GM19043 (cell line): ENCODE measurements around the gene INTS15.
"Not testable (repeated sequence)": the region's sequence is repeated elsewhere in the genome, so short reads cannot be mapped to it uniquely, and the experiment has no call there.

Experiments
- ATAC-seq: cut with Tn5 transposase; IDR thresholded peaks from one replicate; pipeline ENCODE4 v1.9.1; 2021; ENCODE audit warnings: low read depth; ENCODE audit not compliant: unreplicated experiment

INTS15 gene

GRCh38 chr7:6576867-6577368, 12.9 kb upstream of the INTS15 start:
- ATAC-seq: not testable (repeated sequence)

DNA sequence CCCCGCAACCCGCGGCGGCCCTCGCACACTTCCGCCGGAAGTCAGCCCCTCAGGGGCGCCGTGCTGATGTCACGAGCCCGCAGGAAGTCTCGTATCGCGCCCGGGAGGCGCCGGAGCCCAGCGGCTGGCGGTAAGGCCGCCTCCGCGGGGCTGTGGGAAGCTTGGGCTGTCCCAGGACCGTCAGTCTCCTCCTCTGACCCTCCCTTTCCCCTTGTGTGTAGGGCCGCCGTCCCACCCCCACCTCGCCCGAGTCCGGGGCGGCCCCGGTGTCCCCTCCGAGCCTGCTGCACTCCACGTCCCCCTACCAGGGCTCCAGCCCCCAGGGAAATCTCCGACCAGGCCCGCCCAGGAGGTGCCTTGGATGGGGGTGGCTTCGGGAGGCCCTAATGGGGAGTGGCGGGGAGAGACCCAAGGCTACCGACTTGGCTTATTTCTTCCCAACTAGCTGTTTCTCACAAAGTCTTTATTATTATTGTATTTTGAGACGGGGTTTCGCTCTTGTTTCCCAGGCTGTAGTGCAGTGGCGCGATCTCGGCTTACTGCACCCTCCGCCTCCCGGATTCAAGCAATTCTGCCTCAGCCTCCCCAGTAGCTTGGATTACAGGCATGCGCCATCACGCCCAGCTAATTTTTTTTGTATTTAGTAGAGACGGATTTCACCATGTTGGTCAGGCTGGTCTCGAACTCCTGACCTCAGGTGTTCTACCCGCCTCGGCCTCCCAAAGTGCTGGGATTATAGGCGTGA, 12.3 kb upstream of the INTS15 start, which contains the start of gene ZDHHC4:
Gene ZDHHC4, plus strand, starts transcription at position 86 of the 745 bp plus-strand sequence. CDS start 3,108 bp downstream, outside the sequence.
- peak; percentile 97 for ATAC-seq

DNA sequence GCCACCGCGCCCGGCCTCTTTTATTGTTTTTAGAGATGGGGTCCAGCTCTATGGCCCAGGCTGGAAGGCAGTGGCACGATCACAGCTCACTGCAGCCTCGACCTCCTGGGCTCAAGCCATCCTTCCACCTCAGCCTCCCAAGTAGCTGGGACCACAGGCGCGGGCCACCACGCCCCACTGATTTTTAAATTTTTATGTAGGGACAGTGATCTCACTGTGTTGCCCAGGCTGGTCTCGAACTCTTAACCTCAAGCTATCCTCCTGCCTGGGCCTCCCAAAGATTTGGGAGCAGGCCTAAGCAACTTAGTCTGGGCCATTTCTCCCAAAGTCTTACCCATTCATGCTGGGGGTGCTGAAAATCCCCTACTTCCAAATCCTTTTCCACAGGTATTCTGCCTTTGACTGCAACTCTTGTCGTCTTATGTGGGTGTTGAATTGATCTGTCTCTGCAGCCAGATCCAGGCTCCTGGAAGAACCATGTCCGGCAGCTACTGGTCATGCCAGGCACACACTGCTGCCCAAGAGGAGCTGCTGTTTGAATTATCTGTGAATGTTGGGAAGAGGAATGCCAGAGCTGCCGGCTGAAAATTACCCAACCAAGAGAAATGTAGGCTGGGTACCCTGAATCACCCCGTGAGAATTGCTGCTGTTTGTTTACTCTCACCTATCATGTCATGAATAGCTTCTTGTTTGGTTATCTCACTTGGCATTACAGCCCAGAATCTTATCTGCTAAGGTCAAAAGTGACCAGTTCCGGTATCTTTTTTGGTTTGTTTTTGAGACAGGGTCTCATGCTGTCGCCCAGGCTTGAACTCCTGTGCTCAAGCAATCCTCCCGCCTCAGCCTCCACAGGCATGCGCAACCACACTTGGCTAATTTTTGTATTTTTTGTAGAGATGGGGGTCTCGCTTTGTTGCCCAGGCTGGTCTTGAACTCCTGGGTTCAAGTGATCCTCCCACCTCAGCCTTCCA, 11.4 kb upstream of the INTS15 start:
- ATAC-seq: no peak

GRCh38 chr7:6579446-6579845, 10.4 kb upstream of the INTS15 start:
- ATAC-seq: no peak

GRCh38 chr7:6585746-6586432, 3.9 kb upstream of the INTS15 start:
- not testable (repeated sequence) for ATAC-seq

DNA sequence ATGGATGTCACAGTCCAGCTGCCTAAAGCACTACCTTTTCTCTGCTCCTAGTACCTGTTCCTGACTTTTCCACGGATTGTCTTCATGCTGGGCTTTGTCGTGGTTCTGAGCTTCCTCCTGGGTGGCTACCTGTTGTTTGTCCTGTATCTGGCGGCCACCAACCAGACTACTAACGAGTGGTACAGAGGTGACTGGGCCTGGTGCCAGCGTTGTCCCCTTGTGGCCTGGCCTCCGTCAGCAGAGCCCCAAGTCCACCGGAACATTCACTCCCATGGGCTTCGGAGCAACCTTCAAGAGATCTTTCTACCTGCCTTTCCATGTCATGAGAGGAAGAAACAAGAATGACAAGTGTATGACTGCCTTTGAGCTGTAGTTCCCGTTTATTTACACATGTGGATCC, 1.3 kb upstream of the INTS15 start:
- ATAC-seq: no peak

DNA sequence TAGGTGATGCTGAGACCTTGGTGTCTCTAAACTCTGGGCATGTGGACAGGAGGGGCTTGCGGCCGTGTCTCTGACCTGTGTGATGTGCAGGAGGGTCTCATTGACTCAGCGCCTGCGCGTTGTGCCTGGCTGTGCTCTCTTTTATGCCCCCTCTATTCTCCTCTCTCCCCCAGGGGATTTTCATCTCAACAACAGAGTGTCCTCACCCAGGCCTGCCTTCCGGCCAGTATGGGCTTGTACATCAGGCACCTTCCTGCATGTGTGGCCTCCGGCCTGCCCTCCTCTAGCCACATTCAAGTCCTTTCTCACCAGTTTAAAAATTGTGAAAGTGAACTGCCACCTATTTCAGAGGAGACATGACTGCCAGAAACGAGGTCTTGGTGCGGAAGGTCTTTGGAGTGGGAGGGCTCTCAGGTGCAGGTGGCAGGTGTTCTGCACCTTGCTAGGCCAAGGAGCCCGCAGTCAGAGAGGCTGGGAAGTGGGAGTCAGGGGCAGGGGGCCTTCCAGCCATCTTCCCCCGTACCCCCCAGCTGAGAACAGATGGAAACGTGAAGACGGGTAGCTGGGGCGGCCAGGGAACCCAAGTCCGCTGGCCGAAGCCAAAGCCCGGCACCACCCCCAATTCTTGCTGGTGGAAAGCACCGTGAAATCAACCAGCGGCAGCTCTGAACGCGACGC, 531 bp upstream of the INTS15 start:
- no peak for ATAC-seq

DNA sequence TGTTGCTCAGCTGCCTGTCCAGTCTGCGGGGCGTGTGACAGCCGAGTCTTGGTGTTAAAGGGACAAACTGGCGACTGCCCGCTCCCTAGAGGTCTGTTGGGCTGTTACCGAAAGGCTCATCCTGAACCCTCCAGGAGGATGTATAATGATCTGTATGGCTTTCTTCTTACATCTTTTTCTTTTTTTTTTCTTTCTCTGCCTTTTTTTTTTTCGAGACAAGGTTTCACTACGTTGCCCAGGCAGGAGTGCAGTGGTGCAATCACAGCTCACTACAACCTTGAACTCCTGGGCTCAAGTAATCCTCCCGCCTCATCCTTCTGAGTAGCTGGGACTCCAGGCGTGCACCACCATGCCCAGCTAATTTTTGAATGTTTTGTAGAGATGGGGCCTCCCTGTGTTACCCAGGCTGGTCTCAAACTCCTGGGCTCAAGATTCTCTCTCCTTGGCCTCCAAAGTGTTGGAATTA, 857 bp downstream of the INTS15 start:
- no peak for ATAC-seq

DNA sequence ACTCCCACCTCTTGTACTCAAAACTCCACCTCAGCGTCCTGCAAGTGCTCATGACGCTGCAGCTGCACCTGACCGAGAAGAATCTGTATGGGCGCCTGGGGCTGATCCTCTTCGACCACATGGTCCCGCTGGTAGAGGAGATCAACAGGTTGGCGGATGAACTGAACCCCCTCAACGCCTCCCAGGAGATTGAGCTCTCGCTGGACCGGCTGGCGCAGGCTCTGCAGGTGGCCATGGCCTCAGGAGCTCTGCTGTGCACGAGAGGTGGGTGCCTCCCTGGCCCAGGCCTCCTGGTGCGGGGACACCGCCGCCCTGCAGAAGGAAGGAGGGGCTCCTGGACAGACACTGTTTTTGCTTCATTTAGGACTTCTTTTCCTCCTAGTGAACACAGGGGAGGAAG, 10.3 kb downstream of the INTS15 start:
- ATAC-seq: no peak

DNA sequence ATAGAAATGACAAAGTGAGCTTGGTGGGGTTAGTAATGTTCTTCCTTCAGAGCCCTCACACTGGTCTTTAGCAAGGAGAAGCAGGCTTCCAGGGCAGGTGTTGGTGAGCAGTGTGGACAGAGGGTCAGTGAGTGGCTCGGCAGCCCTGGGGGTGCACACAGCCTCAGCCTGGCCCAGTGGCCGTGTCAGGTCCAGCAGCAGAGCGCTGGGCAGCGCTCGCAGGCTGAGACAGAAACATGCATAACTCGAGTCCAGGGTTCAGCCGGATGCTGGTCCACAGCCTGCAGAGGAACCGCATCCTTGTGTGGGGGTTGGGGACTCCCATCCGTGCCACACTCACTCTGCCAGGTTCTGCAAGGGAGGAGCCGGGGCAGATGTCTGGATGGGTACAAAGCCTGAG, 14.6 kb downstream of the INTS15 start:
- no peak for ATAC-seq

GRCh38 chr7:6606866-6607583, 17.2 kb downstream of the INTS15 start:
- no peak for ATAC-seq

GRCh38 chr7:6607651-6608051, 17.8 kb downstream of the INTS15 start:
- ATAC-seq: no peak

- ATAC-seq: no peak
Observed at GRCh38 chr7:6608081-6608480, 18.3 kb downstream of the INTS15 start.

DNA sequence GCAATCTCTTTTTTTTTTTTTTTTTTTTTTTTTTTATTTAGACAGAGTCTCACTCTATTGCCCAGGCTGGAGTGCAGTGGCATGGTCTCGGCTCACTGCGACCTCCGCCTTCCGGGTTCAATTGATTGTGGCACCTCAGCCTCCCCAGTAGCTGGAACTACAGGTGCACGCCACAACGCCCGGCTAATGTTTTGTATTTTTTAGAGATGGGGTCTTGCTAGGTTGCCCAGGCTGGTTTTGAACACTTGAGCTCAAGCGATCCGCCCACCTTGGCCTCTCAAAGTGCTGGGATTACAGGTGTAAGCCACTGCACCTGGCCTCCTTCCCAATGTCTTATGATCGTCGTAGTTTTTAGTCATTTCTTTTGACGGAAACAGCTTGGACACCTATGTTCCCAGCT, 19.0 kb downstream of the INTS15 start:
- ATAC-seq: no peak

DNA sequence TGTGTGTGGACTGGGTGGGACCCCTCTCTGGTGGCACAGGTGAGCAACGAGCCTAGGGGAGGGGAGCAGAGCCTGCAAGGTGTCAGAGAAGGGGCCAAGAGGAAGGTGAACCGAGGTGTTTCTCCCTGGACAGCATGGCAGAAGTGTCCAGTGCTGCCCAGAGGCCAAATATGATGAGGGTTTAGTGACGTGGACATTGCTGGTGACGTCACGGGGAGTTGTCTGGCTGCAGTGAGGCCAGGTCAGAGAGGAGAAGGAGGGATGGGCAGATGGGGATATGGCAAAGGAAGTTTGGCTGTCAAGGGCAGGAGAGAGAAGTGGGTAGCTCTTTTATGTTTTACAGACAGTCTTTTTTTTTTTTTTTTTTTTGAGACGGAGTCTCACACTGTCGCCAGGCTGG, 23.0 kb downstream of the INTS15 start:
- ATAC-seq: no peak

- no peak for ATAC-seq
Observed at GRCh38 chr7:6613706-6614105, 23.9 kb downstream of the INTS15 start.

DNA sequence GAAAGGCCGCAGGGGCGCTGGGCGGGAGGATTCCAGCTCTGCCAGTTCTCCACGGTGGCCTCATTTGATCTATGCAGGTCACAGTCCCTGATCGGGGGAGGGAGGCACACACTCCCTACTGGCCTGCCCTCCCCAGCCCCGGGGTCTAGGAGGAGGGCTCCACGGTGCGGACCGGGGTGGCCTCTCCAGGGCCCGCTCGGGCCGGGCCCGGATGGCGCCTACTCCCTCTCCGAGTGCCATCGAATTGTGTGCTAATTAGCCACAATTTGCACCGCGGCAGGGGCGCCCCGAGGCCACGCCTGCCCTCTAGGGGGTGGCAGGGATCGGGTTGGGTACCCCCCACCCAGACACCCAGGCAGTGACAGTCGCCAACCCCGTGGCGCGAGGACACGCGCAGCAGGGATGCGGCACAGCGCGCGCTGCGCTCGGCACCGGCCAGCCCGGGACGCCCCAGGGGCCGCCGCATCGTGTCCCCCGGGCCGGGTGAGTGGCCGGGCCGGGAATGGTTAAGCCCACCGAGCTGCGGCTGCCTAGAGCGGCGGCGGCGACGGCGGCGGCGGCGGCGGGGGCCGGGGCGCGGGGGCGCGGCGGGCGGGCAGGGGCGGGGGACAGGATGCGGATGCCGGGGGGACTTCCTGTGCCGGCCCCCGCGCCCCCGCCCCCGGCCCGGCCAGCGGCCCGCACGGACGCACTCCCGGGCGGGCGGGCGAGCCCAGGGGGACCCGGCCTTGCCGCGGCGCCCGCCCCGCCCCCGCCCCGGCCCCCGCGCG, 25.3 kb downstream of the INTS15 start, which contains the start of gene ZNF853:
Gene ZNF853, plus strand, starts transcription at position 658 of the 770 bp plus-strand sequence. CDS start 565 bp downstream, outside the sequence.
- no peak for ATAC-seq

GRCh38 chr7:6615723-6616555, 26.1 kb downstream of the INTS15 start:
- ATAC-seq: no peak
